ENCODE measurements around the gene RHOA. TPM values are rescaled to one million over a fixed set of nuclear protein-coding genes. Genes with fewer than 3 reads are reported as not detected.

Gene RHOA
- total and polyA plus RNA-seq, 10 of the 15 experiments (the other 5 are each of a cell fraction or from before 2014, with no cell fraction given) = 246 to 1,049 (median 515) TPM

GRCh38 chr3:49385617-49386016 lies 26.2 kb downstream of the RHOA start:
- ATAC-seq = no peak
- POLR2A ChIA-PET = no interaction called here
- 47% methylated on average over 1 of the region's 1 CpG for WGBS (ENCODE audit: insufficient coverage, insufficient replicate concordance, low lambda C conversion rate, missing lambda C conversion rate)

More at GRCh38 chr3:49385617-49386016, 26.2 kb downstream of the RHOA start:
- BruUV-seq (replicated peaks) = TSS peak; percentile 46
- SMC1A ChIA-PET (ENCODE audit: uncharacterized antibody, unreplicated experiment) = no interaction called here
- in situ Hi-C loops (cut with MboI) (no loop called here), intact Hi-C loops (cut with micrococcal nuclease; ENCODE audit: unreplicated experiment) (no loop called here)
- RAD21 ChIA-PET (ENCODE audit: unreplicated experiment) = interaction anchor here (1.1 kb wide), 1 partner anchor 45 kb away, joined by 3 read pairs; the partner anchor contains the start of gene USP4
- Histone ChIP-seq H3K36me3 (ENCODE audit: control insufficient read depth in 2 of 2, insufficient read depth in 2 of 2, low read length in 1 of 2) (peaks cover 0 to 4% of the 10 kb centered on the region in 2 experiments; a peak in 2 of 4 replicates), H3K79me2 (ENCODE audit: control insufficient read depth, insufficient read depth, low read length) (peaks cover 82% of the 10 kb centered on the region), H3K4me1 (ENCODE audit: control insufficient read depth, insufficient read depth, low read length) (peaks cover 6% of the 10 kb centered on the region), H2AFZ (ENCODE audit: control insufficient read depth, low read depth, low read length) (no peak overlapping the region), H4K20me1 (ENCODE audit: control insufficient read depth, insufficient read depth) (peaks cover 4% of the 10 kb centered on the region; the same call in 1 of the 2 replicates), H3K9me3 (replicated peaks; ENCODE audit: control insufficient read depth, insufficient read depth, low read length) (peaks cover 4% of the 10 kb centered on the region), H3K27me3 (replicated peaks in 1 of 2; ENCODE audit: control insufficient read depth in 2 of 2, insufficient read depth in 2 of 2, low read length in 1 of 2) (no peaks in the 10 kb centered on the region), H3K4me3 (no peak overlapping the region), H3K9ac (ENCODE audit: control insufficient read depth, insufficient read depth, low read length) (no peak overlapping the region), H3K27ac (ENCODE audit: control insufficient read depth, insufficient read depth) (no peak overlapping the region; the same call in 1 of the 2 replicates), H3K4me2 (ENCODE audit: control insufficient read depth, insufficient read depth) (0 out of 2 replicates have a peak overlapping the region, but pooled peaks have one; percentile 47)
- DNase-seq (ENCODE audit: low read depth, low spot score) (no peak), FAIRE-seq (no peak)
- no peak for TF ChIP-seq GATAD2B (conservative IDR thresholded peaks at IDR 0.05; ENCODE audit: low read depth)
- no peak for TF ChIP-seq CREM (IDR thresholded peaks at IDR 0.05; ENCODE audit: low read depth)
- TF ChIP-seq, protein P1, sequence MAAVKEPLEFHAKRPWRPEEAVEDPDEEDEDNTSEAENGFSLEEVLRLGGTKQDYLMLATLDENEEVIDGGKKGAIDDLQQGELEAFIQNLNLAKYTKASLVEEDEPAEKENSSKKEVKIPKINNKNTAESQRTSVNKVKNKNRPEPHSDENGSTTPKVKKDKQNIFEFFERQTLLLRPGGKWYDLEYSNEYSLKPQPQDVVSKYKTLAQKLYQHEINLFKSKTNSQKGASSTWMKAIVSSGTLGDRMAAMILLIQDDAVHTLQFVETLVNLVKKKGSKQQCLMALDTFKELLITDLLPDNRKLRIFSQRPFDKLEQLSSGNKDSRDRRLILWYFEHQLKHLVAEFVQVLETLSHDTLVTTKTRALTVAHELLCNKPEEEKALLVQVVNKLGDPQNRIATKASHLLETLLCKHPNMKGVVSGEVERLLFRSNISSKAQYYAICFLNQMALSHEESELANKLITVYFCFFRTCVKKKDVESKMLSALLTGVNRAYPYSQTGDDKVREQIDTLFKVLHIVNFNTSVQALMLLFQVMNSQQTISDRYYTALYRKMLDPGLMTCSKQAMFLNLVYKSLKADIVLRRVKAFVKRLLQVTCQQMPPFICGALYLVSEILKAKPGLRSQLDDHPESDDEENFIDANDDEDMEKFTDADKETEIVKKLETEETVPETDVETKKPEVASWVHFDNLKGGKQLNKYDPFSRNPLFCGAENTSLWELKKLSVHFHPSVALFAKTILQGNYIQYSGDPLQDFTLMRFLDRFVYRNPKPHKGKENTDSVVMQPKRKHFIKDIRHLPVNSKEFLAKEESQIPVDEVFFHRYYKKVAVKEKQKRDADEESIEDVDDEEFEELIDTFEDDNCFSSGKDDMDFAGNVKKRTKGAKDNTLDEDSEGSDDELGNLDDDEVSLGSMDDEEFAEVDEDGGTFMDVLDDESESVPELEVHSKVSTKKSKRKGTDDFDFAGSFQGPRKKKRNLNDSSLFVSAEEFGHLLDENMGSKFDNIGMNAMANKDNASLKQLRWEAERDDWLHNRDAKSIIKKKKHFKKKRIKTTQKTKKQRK (IDR thresholded peaks at IDR 0.05; ENCODE audit: low read depth, low read length) = no peak
- TF ChIP-seq ZBTB11 (CRISPR knock-in tag; IDR thresholded peaks at IDR 0.05) = no peak
- no peak for TF ChIP-seq NR2C2 (IDR thresholded peaks at IDR 0.05; ENCODE audit: borderline replicate concordance, control insufficient read depth, insufficient read length, low read depth)
- TF ChIP-seq ZNF24 (IDR thresholded peaks at IDR 0.05) = no peak
- no peak for TF ChIP-seq POU2F2 (IDR thresholded peaks at IDR 0.05; ENCODE audit: borderline replicate concordance, low read depth, low read length)
- TF ChIP-seq CBX5 (IDR thresholded peaks at IDR 0.05; ENCODE audit: low read depth) = no peak
- no peak for TF ChIP-seq TAF1 (IDR thresholded peaks at IDR 0.05; ENCODE audit: borderline replicate concordance, low read depth, low read length)
- no peak for TF ChIP-seq RBBP5 (conservative IDR thresholded peaks at IDR 0.05)
- TF ChIP-seq GABPA (IDR thresholded peaks at IDR 0.05; ENCODE audit: low read depth) = no peak
- no peak for TF ChIP-seq SREBF1 (IDR thresholded peaks at IDR 0.05; ENCODE audit: low read length)
- TF ChIP-seq SMAD1 (IDR thresholded peaks at IDR 0.05; ENCODE audit: low read depth, partially characterized antibody) = no peak
- TF ChIP-seq YBX1 (IDR thresholded peaks at IDR 0.05) = no peak
- TF ChIP-seq MEF2B (IDR thresholded peaks at IDR 0.05; ENCODE audit: partially characterized antibody, poor library complexity, severe bottlenecking) = no peak
- CTCF ChIA-PET = interaction anchor here (0.9 to 1.3 kb wide), 2 partner anchors 9 to 12 kb away, joined by 3 read pairs; no protein-coding TSS in a partner anchor
